Stimulated activated CD8-positive, alpha-beta memory T cell treated with anti-CD3 and anti-CD28 coated beads, Interleukin-15, amount 100 ng/mL, for 1 hour (primary cell): ENCODE measurements around the gene PGLYRP3.
"Not testable (repeated sequence)": the region's sequence is repeated elsewhere in the genome, so short reads cannot be mapped to it uniquely, and the experiment has no call there.

Source experiments
- DNase-seq: peaks from one replicate; pipeline ENCODE4 v3.0.0-alpha.2; 2020; ENCODE audit warnings: low read depth

Gene PGLYRP3

DNA sequence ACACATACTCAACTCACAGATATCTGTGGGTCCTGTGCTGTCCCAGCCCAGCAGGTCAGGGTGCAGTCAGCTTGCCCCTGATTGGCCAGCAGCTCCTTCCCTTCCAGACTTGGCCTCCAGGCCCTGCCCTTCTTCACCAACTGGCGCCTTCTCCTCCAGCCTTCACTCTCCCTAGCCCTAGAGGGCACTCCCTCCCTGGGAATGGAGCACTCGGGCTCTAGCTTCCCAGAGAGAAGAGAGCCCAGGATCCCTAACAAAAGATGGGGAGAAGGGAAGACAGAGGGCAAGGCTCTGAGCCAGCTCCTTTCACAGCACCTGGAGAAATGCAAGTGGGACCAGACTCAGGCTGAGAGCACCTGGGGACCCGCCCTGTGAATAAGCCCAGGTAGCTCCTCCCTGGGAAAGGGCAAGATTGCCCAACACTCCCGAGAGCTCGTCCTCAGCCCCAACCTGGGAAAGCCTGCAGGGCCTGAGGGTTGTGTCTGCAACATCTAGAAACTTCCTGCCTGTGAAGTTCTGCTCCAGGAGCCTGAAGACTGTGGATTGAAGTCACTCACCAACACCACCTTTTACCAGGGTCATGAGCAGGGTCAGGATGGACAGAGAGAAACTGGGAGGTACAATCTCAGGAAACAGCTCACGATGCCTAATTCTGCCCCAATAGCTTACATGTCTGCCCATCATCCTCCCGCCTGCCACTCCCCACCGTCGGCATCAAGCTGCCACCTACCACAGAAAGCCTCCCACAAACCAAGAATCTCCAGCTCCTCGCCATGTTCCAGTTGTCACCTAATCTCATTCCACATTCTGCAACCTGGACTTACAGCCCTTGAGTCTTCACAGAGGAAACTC lies 36.0 kb upstream of the PGLYRP3 start, which contains the start of gene PGLYRP4:
Gene PGLYRP4 (minus strand): TSS at position 331 of the 852 bp plus-strand sequence. CDS start 909 bp downstream, outside the sequence.
- DNase-seq: no peak

DNA sequence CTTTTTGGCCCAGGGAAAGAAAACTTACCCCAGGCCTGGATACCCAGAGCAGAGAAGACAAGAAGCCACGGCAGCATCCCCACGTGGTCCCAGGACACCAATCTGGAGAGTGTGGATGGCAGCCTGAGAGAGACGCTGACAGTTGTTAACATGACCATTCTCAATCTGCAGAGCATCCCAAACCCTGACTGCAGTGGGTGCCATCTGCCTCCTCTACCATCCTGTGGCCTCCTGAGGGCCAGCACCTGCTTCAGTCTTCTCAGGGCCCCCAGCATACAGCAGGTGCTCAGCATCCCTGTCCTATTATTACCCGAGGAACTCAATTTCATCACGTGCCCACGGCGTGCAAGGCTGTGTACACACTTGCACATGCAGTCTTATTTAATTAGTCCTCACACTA lies 35.1 kb upstream of the PGLYRP3 start:
- no peak for DNase-seq

DNA sequence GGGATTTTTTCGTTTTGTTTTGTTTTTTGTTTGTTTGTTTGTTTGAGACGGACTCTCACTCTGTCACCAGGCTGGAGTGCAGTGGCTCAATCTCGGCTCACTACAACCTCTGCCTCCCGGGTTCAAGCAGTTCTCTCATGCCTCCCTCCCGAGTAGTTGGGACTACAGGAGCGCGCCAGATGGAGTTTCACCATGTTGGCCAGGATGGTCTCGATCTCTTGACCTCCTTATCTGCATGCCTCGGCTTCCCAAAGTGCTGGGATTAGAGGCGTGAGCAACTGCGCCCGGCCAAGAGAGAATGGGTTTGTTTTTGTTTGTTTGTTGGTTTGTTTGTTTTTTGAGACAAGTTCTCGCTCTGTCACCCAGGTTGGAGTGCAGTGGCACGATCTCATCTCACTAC lies 34.3 kb upstream of the PGLYRP3 start:
- DNase-seq: not testable (repeated sequence)

DNA sequence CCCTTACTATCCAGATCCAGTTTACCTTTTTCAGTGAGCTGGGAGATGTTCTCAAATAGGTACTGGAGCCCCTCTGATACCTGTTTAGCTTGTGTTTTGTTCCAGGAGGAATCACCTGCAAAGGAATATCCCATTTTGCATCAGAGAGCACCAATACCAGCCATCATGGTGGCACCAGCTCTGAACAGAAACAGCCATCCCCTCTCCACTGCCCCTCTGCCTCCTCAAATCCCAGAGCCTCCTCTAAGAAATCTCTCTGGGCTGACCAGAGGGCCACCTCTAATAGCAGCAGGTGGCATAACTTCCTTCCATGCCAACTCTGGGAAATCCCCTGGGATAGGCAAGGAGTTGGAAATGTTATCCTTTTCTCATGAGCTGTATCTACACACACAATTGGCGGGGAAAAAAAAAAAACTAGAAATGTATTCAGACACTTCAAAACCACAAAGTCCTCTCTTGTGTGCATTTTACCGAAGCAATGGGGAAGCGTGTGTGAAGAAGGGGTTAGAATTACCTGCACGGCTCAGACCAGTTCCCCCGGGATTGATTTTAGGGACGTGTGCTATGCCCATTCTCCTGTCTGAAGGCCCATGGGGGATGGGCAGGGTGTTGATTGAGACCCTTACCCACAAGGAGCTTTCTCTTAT lies 33.4 kb upstream of the PGLYRP3 start:
- no peak for DNase-seq

DNA sequence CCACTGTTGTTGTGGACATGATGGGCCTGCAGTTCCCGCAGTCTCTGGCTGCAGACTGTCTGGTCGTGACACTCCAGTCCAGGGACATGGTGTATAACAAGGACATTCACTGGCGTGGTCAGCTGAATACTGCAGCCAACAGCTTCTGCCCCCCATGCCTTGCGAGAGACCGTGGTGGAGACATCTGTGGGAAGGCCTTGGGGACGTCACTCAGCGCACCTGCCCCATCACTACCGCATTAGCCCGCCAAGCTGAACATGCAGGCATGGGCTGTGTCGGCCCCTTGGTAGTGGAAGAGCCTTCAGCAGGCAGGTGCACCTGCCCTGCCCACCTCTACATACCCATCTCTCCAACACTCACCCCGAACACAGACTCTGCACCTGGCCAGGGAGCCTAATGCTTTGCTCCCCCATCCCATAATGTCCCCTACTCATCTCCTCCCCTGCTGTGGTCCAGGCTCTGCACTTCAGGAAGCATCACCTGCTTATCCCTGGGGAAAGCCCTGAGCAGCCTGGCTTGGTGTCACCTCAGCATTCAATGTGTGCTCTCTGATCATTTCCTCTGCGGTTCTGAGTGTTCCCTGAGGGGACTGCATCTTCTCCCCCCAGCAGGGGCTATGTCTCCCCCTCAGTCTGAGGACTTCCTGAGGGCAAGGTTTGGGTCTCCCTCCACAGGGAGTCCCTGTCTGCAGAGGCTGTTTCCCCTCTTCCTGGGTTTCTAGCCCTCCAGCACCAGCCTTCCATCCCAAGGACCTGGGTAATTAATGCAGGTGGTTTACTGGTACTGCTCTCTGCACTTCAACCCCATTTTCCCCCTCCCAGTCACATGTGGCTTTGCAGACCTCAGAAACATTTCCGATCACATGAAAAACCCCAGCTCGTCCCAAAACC lies 32.7 kb upstream of the PGLYRP3 start:
- DNase-seq: no peak

DNA sequence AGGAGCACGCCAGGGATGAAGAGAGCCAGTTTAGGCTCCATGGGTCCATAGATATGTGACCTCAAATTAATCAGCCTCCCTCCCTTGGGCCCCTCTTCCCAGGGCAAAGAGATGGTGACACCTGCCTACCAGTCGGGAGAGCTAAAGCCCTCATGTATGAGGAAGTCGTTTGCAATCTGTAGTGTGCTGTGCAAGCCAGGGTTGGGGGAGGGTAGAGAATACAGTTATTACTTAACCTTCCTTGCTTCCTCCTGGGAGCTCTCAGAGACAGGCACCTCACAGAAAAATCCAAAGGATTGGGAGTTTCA lies 31.9 kb upstream of the PGLYRP3 start:
- DNase-seq: no peak

DNA sequence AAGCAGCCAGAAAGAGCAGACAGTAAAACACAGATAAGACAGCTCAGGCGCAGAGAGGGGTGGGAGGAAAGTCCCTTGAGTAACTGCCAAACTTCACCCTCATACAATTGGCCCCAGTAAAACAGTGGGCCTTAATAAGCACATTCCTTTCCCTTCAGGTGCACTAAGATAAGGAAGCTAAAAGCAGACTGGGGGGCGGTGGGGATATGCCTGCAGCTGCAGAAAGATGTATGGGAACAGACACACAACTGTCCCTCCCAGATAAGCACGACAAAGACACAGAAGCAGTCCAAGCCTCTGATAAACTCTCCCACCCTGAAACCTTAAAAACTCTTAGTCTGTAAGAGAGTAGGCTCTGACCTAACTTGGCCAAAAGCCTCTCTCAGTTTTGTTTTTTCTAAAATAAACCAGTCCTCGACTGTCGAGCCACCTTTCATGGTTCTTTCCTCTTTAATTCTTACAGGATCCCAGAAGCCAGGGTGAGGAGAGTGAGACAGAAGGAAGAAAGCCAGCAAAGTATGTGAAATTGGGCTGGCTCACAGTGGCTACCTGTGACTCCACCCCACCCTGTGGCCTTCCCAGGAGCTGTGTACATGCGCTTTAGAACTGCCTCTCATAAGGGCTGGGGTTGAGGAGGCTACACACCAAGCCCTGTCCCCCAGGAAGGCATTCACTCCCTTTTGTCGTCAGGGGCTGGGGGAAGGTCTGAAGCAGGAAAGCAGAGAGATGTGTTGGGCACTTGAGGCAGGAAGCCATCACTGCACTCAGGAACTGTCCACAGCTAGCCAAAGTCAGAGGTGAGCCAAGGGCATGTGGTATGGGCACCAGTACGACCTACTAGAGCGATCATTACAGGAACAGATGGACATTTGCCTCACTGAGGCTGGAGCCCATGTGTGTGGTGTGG lies 31.3 kb upstream of the PGLYRP3 start:
- DNase-seq: no peak

DNA sequence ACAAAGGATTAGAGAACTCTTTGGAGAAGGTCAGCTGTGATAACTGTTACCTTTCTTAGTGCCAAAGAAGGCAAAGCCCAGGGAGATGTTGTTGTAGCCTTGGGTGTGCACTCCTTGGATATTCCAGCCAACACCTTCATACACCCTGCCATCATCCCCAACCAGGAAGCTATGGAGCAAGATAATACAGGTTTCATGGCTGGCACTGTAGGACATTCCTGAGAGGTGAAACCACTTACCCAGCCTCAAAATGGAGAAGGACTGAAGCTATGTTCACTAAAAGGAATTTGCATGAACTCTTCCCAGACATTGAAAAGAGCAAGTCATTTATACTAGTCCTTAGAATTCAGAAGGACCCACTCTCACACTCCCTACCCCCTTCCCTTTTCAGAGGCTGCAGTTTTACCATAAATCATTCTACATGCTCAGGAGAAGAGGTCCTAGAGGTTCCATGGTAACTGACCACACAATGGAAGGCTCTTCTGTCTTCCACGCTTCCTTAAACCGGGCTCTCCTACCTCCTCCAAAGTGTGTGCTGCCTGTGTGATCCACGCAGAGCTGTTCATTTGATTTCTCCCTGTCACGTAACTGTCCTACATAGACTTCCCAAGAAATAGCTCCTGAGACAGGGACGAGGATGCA lies 30.4 kb upstream of the PGLYRP3 start:
- DNase-seq: no peak

DNA sequence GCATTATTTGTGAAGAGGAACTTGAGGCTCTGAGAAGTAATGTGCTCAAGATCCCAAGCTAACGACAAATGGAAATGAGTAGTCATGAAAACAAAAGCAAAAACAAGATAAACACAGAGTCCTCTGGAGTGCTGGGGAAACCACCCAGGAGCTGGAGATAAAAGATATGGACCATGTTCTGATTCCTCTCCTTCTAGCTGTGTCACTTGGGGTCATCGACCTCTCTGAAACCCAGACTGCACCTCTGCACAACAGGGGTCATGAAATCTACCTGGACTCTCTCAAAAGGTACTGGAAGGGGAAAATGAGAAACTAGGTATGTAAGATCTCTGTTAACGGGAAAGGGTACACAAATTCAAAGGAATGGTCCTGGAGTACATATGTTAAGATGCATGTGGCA lies 29.4 kb upstream of the PGLYRP3 start:
- DNase-seq: no peak

DNA sequence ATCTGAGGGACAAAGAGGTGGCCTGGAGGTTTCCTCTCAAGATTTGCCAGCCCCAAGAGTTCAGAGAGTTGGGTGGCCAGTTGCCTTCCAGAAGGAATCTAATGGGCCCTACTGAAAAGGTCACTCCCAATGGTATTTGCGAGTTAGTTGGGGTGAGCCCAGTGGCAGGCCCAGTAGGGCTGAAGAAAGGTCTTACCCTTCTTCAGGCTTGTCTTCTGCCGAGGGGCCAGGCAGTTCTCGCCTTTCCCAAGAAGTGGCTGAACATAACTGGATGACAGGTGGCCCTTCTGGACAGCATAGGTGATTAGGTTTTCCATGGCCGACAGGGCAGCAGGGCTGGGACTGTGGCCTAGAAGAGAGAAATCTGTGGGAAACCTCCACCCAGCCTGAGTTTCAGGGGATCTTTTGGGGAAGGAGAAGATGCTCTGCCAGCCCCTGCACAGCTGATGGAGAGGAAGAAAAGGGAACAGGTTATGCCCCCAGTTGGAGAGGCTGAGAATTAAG lies 28.7 kb upstream of the PGLYRP3 start:
- DNase-seq: no peak

DNA sequence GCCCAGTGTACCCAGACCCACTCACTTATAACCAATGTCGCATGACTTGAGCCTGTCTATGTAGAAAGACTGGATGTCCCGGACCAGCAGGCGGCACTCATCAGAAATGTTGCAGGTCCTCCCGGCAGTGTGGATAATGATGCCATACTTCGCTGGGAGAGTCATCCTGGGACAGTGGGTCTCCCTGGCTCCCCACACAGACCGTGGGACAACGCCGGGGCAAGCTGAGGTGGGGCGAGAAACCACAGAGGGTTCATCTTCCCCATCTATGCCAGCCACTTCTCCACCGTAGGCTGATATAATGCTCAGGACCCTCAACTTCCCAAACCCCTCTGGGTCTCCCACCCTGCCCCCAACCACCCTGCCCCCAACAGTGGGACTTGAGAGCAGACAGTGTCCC lies 27.6 kb upstream of the PGLYRP3 start:
- DNase-seq: no peak

DNA sequence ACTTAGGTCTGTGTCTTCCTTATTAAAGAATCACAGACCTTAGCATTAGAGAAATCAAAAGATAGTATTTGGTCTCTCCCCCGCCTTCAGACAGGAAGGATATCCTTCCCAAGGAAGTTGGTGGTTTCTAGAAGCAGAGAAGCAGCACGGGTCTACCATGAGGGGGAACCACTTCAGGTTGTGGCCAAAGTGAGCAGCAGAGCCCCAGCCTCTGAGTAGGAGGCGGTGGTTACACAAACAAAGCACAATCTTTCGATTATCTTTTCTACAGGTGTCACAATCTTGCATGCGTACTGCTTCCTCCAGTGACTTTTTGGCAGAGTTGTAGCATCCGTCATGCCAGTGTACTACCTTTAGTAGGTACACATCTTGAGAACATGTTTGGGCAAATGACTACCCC lies 27.1 kb upstream of the PGLYRP3 start:
- DNase-seq: no peak

DNA sequence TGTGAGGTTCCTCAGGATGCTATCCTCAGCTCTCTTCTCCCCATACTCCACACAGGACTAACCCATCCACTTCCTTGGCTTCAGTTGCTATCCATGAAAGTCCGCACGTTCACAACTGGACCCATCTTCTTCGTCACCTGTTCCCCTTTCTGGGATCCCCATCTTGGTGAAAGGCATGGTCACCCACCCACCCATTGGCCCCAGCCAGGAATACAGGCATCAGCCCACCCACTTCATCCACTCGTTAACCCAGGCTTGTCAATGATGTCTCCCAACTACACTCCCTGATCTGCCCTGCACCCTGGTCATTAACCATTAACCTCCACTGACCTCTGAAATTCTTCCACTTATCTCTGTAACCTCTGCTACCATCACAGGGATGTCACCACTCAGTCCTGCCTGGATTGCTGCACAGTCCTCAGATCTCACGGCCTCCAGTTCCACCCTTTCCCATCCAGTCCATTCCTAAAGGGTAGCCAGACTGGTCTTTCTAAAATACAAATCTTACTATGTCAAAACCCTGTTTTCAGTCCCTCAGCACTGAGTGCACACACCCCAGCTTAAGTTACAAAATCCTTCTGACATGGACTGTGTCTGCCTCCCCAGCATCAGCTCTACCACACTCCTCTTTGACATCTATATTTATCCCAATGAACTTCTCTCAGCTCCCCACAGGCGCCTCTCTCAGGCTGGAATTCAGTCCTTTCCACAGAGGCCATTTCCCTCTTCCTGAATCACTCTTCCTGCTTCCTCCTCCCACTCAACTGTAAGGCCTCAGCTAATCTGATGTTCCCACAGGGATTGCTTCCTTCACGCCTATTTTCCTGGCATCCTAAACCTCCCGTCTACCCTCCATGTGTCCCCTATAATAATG lies 25.5 kb upstream of the PGLYRP3 start:
- DNase-seq: no peak

DNA sequence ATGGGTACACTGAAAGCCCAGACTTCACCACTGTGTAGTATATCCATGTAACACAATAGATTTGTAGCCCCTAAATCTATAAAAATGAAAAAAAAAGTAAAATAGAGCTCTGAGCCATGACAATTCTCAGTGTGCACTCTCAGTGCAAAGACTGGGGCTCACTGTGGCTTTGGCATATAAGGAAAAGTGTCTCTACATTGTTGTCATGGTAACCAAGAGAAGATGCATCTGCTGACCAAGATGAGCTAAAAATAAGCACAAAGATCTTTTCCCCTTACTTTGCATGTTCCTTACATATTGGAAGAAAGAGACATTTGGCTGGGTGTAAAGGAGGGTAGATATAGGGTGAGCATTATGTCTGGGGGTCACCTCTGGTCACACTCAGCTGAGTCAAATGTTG lies 23.9 kb upstream of the PGLYRP3 start:
- no peak for DNase-seq

DNA sequence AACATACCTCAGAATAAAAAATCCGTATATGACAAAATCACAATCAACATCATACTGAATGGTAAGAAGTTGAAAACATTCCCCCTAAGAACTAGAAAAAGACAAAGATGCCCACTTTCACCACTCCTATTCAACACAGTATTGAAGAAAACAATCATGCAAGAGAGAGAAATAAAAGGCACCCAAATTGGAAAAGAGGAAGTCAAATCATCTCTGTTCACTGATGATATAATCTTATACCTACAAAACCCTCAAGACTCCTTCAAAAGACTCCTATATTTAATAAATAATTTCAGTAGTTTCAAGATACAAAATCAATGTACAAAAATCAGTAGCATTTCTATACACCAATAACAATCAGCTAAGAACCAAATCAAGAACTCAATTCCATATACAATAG lies 21.1 kb upstream of the PGLYRP3 start:
- no peak for DNase-seq

DNA sequence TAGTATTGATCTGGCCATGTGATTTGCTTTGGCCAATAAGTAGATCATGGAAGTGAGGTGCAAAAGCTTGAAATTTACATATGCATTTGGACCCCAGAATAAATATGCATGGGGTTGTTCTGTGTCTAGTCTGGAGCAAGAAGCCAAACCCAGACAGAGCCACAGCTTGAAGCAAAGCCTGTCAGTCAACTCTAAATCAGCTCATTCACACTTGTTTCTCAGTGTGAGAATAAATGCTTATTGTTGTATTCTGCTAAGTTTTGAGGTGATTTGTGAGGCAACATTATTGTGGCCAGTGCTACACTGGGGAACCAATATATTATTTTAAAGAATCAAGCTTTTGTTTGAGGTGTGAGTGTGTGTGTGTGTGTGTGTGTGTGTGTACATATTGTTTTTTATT lies 12.2 kb upstream of the PGLYRP3 start:
- no peak for DNase-seq

DNA sequence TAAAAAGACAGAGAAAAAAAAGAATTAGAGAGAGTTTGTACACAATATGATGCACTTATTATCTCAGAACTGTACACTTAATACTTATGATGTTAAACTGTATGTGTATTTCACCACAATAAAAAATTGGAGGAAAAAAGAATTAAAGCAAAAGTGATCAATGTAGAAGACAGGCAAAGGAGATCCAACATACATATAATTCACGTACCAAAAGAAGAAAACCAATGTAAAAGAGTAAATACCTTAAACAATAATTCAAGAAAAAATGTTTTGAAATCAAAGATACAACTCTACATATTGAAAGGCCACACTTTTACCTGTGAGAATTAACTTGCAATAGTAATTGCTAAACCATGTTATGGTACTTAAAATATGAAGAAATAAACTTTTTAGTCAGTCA lies 9.8 kb upstream of the PGLYRP3 start:
- no peak for DNase-seq

DNA sequence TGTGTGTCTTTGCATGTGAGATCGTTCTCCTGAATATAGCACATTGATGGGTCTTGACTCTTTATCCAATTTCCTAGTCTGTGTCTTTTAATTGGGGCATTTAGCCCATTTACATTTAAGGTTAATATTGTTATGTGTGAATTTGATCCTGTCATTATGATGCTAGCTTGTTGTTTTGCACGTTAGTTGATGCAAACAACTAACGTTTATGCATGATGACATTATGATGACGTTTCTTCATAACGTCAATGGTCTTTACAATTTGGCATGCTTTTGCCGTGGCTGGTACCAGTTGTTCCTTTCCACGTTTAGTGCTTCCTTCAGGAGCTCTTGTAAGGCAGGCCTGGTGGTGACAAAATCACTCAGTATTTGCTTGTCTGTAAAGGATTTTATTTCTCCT lies 5.4 kb upstream of the PGLYRP3 start:
- not testable (repeated sequence) for DNase-seq

DNA sequence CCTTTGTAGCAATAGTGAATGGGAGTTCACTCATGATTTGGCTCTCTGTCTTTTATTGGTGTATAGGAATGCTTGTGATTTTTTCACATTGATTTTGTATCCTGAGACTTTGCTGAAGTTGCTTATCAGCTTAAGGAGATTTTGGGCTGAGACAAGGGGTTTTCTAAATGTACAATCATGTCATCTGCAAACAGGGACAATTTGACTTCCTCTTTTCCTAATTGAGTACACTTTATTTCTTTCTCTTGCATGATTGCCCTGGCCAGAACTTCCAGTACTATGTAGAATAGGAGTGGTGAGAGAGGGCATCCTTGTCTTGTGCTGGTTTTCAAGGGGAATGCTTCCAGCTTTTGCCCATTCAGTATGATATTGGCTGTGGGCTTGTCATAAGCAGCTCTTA lies 3.3 kb upstream of the PGLYRP3 start:
- not testable (repeated sequence) for DNase-seq

DNA sequence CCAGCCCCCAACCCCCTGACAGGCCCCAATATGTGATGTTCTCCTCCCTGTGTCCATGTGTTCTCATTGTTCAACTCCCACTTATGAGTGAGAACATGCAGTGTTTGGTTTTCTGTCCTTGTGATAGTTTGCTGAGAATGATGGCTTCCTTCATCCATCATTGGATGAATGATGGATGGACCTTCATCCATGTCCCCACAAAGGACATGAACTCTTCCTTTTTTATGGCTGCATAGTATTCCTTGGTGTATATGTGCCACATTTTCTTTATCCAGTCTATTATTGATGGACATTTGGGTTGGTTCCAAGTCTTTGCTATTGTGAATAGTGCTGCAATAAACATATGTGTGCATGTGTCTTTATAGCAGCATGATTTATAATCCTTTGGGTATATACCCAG lies 1.6 kb upstream of the PGLYRP3 start:
- not testable (repeated sequence) for DNase-seq
